ENCODE measurements around the gene SLC22A13.

Gene SLC22A13

DNA sequence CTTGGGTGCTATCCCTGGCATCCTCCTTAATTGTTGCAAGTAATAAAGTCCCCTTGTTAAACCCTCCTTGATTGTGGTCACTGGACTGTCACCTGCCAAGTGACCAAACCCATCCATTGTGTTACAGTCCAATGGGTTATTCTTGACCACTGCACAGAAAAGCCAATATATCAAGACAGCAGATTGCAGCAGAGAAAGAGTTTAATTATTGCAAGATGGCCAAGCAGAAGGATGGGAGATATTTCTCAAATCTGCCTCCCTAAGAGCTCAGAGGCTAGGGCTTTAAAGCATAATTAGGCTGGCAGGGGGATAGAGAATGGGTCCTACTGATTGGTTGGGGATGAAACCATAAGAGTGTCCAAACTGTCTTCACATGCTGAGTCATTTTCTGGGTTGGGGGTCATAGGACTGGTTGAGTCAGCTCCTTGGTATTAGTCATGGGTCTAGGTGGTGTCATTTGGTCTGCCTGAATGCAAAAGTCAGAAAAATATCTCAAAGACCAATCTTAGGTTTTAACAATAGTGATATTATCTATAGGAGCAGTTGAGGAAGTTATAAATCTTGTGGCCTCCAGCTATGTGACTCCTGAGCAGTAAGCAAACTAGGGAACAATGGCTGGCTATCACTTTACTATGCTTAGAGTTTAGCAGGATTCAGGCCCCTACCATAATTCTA is 61.9 kb downstream of the SLC22A13 start:
- no peak for DNase-seq (ENCODE audit: low read depth in 1 of 2, low spot score in 1 of 2)

All from stimulated activated CD4-positive, alpha-beta T cell treated with anti-CD3 and anti-CD28 coated beads, Interleukin-15, amount 100 ng/mL, for 1 hour (primary cell).